ENCODE results near the gene PPP1R14B.
A peak's percentile ranks its signal among the peaks of the same experiment; 100 is the strongest.

Gene PPP1R14B, protein sequence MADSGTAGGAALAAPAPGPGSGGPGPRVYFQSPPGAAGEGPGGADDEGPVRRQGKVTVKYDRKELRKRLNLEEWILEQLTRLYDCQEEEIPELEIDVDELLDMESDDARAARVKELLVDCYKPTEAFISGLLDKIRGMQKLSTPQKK

GRCh38 chr11:64246871-64247728 lies at the start of gene PPP1R14B:
Gene PPP1R14B, minus strand, starts transcription at chr11:64246943. Its CDS starts 270 bp downstream, at chr11:64246673.
- DNase-seq (ENCODE audit: low spot score) = peak; percentile 78

GRCh38 chr11:64296236-64296635 lies 49.5 kb upstream of the PPP1R14B start:
- no peak for DNase-seq (ENCODE audit: low spot score)

DNA sequence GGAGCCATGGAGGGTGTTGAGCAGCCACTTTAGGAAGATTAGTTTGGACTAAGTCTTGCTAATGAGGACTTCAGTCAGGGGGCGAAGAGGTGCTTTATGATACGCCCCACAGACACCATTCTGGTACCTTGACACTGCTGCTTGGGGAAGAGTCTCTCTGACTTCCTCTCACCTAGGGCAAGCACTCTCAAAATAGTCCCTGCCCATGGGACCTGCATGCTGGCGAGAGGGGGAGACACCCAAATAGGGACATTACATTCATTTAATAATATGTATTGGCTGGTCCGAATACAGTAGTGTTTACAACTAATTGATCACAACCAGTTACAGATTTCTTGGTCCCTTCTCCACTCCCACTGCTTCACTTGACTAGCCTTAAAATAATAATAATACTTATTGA lies 49.0 kb upstream of the PPP1R14B start:
- no peak for DNase-seq (ENCODE audit: low spot score)

GRCh38 chr11:64294774-64295173 lies 48.0 kb upstream of the PPP1R14B start:
- DNase-seq (ENCODE audit: low spot score) = no peak

GRCh38 chr11:64292460-64293254 lies 45.9 kb upstream of the PPP1R14B start:
- DNase-seq (ENCODE audit: low spot score) = no peak

DNA sequence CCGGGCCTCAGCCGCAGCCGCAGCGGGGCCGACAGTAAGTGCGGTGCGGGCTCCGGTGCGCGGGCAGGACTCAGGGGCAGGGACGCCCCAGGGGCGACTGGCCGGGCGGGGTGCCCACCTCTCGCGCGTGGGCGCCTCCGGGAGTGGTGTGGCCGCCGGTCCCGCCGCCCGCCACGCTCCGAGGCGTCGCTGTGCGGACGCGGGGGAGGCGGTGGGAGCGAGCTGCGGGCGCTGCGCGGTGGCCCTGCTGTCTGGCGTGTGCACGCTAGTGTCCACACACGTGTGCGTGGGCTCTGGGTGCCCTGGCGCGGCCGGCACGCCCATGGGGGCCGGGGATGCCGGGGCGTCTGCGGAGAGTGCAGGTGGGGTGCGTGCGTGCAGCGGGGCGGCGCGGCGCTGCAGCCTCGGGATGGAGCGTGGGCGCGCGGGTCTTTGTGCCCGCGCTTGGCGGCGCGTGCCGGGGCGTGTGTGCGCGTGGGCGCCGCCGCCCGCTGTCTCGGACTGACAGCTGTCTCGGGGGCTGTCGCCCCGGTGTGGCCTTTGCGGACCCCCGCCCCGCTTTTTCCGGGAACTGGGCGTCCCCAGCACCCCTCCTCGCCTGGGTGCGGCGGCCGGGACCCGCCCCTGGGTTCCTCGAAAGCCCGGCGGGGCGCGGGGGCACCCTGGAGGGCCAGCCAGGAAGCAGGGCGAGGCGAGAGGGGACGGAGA lies 45.2 kb upstream of the PPP1R14B start:
- no peak for DNase-seq (ENCODE audit: low spot score)

DNA sequence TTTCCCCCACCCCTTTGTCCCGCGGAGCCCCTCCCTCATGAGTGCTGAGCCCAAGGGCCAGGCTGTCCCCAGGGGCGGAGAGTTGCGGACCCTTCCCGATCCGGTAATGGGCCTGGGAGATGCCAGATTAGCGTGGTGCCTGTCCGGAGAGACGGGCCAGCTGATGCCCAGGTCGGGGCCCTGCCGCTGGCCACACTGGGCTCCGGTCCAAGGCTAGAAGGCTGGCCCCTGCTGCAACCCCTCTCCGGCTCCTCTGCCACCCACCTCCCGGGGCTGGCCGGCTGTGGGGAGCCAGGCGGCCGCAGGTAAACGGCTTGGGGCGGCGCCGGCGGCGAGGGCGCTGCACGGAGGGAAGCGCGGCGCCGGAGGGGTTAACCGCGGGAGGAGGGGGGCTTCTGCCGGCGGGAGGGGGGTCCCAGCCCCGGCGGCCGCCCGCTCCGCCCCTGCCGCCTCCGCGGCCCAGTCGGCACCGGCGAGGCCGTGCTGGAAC lies 44.6 kb upstream of the PPP1R14B start, which contains the start of gene KCNK4:
Gene KCNK4, plus strand, starts transcription at position 41 of the 490 bp plus-strand sequence. CDS start 1,717 bp downstream, outside the sequence.
- no peak for DNase-seq (ENCODE audit: low spot score)

DNA sequence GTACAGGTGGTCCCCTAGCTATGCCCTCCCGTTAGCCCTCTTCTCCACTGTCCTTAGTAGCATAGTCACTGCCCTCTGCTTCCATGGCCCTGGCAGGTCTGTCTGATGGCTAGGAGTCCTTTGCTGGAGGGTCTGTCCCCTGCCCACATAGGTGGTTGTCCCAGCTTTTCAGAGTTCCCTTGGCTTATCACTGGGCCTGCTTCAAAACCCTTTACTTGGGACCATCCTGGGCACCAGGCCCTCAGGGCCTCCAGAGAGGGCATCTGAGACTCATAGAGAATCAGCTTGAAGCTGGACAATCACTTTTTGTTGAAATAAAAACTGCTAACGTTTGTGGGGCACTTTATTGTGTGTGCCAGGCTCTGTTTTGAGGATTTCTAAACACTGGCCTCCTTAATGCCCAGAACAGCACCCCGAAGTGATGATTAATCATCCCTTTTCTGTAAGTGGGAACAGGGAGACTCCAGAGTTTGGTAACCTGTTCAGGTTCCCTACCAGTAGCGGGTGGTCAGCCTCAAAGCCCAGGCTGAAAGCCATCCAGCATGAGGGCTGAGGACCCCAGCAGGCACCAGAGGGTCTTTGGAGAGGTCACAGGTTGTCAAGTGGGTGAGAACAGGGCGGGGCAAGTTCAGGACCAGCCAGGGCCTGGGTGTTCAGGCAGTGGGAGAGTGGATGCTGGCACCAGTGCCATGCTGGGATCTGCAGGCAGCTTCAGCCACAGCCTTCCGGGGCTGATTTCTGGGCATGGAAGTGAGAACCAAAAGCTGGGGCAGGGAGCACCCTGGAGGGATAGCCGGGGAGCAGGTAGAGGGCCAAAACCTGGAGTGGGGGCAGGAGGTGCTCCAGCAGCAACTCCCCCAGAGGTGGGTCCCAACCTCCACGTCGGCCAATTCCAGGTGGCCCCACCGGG lies 43.9 kb upstream of the PPP1R14B start:
- no peak for DNase-seq (ENCODE audit: low spot score)

DNA sequence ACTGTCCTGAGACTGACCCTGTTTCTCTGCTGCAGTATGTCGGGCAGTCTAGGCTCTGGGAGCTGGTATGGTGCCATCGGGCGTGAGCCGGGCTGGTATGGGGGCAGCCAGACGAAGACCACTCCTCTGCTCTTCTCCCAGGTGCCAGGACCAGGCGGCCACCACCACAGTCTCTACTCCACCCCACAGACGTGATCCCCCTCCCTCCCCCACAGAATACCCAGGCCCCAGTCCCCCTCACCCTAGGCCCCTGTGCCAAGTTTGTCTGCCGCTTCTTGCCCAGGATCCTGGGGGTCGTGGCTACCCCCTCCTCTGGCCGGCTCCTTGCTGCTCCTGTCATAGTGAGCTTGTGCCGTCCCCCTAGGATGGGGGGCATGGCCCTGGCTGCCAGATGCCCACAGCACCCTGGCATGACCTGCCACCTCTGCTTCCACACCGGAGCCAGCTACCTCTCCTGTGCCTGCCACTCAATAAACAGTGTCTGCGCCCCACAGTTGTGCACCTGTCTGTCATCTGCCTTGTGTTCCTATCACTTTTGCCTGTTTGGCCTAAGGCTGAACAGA lies 42.3 kb upstream of the PPP1R14B start:
- no peak for DNase-seq (ENCODE audit: low spot score)

DNA sequence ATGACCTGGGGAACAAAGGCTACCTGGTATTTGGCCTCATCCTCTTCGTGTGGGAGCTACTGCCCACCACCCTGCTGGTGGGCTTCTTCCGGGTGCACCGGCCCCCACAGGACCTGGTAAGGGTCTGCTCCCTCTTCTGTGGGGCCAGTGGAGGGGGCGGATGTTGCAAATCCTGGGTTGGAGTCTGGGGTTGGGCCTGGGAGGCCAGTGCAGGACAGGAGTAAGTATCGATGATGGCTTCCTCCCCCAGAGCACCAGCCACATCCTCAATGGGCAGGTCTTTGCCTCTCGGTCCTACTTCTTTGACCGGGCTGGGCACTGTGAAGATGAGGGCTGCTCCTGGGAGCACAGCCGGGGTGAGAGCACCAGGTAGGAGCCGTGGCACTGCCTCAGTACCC lies 41.6 kb upstream of the PPP1R14B start:
- DNase-seq (ENCODE audit: low spot score) = no peak

- DNase-seq (ENCODE audit: low spot score) = no peak
Measured at GRCh38 chr11:64287676-64288352, 41.1 kb upstream of the PPP1R14B start.

DNA sequence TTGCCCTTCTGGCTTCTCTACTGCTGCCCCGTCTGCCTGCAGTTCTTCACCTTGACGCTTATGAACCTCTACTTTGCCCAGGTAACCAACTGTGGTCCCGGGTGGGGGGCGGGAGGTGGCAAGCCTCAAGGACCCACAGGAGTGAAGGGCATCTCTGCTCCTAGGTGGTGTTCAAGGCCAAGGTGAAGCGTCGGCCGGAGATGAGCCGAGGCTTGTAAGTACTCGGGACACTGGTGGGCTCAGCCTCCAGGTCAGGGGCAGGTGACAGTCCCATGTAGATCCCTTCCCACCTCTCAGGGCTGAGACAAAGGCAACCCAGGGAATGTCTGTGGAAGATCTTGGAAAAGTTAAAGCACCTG lies 40.0 kb upstream of the PPP1R14B start:
- DNase-seq (ENCODE audit: low spot score) = no peak

- DNase-seq (ENCODE audit: low spot score) = no peak
Measured at GRCh38 chr11:64285885-64286800, 39.4 kb upstream of the PPP1R14B start.

DNA sequence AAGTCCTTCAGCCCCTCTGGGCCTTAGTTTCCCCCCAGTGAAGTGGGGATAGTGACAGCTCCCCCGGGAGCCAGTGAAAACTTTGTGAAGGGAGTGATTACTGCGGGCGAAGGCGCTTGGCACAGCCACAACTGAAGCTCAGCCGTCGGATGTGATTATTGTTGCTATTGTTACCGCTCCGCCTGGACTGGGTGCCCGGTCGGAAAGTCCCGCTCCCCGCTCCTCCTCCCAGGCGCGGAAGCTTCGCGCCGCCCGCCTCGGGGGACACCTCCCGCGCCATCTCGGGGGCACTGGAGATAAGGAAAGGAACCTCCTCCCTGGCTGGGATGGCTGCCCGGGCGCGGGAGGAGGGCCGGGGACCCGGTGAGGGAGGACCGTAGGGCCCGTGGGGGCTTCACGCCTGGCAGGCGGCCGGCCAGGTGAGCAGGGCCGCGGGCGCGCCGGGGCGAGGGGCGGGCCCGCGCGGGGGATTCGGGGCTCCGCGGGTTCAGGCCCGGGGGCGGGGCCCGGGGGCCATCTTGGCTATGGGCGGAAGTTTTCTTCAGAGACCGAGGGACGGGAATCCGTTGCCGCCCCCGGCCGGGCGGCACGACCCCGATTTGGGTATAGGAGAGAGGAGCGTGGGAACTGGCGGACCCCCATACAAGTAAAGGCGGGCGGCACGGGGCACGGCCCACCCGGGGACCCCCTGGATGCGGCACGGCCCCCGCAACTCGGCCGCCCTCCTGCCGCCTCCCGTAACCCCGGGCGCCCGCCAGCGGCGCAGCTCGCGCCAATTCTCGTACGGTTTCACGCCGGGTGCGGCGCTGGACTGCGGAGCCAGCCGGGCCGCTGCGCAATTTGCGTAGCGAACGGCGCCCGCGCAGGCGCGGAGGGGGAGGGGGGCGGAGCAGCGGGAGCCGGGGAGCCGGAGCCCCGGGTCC lies 38.5 kb upstream of the PPP1R14B start, which contains the start of gene GPR137:
Gene GPR137, plus strand, starts transcription at position 887 of the 923 bp plus-strand sequence. CDS start 677 bp downstream, outside the sequence.
- peak; percentile 87 for DNase-seq (ENCODE audit: low spot score)

DNA sequence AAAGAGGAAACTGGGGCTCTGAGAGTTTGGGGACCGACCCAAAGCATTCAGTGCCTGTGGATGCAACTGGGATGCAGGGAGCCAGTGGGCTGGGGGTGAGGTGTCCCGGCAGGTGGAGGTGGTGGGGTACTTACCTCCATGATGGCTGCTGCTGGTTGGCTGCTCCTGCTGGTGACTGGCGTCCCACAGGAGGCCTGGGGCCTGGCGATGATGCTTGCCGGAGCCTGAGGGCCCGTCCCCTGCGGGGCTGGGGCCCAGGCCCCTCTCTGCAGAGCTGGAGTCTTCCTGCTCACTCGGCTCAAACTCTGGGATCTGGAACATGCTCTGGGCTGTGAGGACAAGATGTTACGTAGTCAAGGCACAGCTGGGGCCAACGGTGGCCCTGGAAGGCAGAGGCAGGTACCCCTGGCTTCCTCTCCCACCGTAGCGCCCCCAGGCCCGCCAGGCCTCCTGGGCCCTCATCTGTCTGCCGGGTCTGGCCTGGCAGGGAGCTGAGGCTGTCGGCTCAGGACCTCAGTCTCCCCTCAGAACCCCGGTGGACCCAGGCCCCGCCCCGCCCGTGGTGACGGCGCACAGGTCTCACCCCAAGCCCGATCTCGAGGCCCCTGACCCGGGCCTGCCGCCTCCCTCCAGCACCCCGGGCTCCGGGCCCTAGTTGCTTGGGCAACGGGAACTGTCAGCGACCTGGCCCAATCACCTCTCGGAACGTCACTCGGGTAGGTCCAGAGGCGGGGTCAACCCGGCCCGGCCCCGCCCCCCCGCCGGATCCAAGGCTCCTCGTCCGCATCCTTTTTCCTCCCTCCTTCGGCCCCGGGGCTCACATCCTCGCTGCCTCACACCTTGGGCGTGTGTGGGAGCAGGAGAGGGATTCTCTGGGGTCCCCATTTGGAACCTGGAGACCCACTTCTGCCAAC lies 37.6 kb upstream of the PPP1R14B start, which contains the start of gene BAD:
Gene BAD, minus strand, starts transcription at position 618 of the 914 bp plus-strand sequence. Its CDS starts 297 bp downstream, at position 321.
- DNase-seq (ENCODE audit: low spot score) = peak; percentile 96

GRCh38 chr11:64283092-64283491 lies 36.3 kb upstream of the PPP1R14B start:
- DNase-seq (ENCODE audit: low spot score) = no peak

All from globus pallidus (tissue), 1 donor.